ENCODE results near the gene SHROOM2. TPM values are rescaled to one million over a fixed set of nuclear protein-coding genes. Genes with fewer than 3 reads are reported as not detected.

SHROOM2 gene
- total and polyA plus RNA-seq, 9 of the 15 experiments (the other 6 are each of a cell fraction or from before 2014, with no cell fraction given) = not detected

GRCh38 chrX:9935436-9935835 lies 149.2 kb downstream of the SHROOM2 start (continued):
- TF ChIP-seq E2F3 (CRISPR knock-in tag; IDR thresholded peaks at IDR 0.05) = no peak
- TF ChIP-seq FOXK2 (conservative IDR thresholded peaks at IDR 0.05 in 1 of 2, IDR thresholded peaks at IDR 0.05 in 1 of 2; ENCODE audit: low read depth in 2 of 2) = no peak
- TF ChIP-seq CCNT2 (IDR thresholded peaks at IDR 0.05; ENCODE audit: borderline replicate concordance, extremely low read depth, insufficient read length, low read depth, low read length) = no peak
- TF ChIP-seq SNRNP70 (optimal IDR thresholded peaks at IDR 0.05; ENCODE audit: low read depth, low read length) = no peak
- no peak for TF ChIP-seq ETS2 (tag; IDR thresholded peaks at IDR 0.05; ENCODE audit: borderline replicate concordance, poor library complexity, severe bottlenecking)
- TF ChIP-seq TBP (optimal IDR thresholded peaks at IDR 0.05; ENCODE audit: low read depth, low read length) = no peak

GRCh38 chrX:9937761-9938160 lies 151.5 kb downstream of the SHROOM2 start:
- Histone ChIP-seq H3K36me3 (ENCODE audit: control insufficient read depth, insufficient read depth, low read length) (no peaks in the 10 kb centered on the region), H3K9me3 (replicated peaks; ENCODE audit: control insufficient read depth, insufficient read depth, low read depth, low read length) (no peaks in the 10 kb centered on the region), H3K27ac (ENCODE audit: extremely low read depth, low read depth, low read length) (no peak overlapping the region), H3K4me1 (replicated peaks in 1 of 2; ENCODE audit: control insufficient read depth in 2 of 2, insufficient read depth in 2 of 2, low read length in 2 of 2) (no peaks in the 10 kb centered on the region), H3K27me3 (ENCODE audit: control insufficient read depth in 2 of 2, insufficient read depth in 2 of 2, low read length in 2 of 2) (peaks cover 0 to 28% of the 10 kb centered on the region in 2 experiments; a peak in 2 of 5 replicates), H3K79me2 (ENCODE audit: control insufficient read depth, insufficient read depth, low read length) (no peaks in the 10 kb centered on the region), H2AFZ (ENCODE audit: low read depth, low read length) (no peak overlapping the region), H3K9me1 (ENCODE audit: control insufficient read depth, insufficient read depth, low read length) (no peaks in the 10 kb centered on the region), H4K20me1 (replicated peaks; ENCODE audit: control insufficient read depth, insufficient read depth, low read length) (no peaks in the 10 kb centered on the region), H3K4me3 (no peak overlapping the region), H3K9ac (ENCODE audit: insufficient read depth in 1 of 2, low read depth in 2 of 2, low read length in 2 of 2) (no peak overlapping the region), H3K4me2 (ENCODE audit: insufficient read depth, low read length) (no peak overlapping the region)
- in situ Hi-C loops (cut with MboI) = no loop called here
- BruUV-seq (replicated peaks) = no TSS peak
- intact Hi-C loops (cut with micrococcal nuclease) = no loop called here
- WGBS (ENCODE audit: insufficient coverage, low coverage, missing lambda C conversion rate) = 9% methylated on average over 8 of the region's 8 CpGs
- TF ChIP-seq SNIP1 (IDR thresholded peaks at IDR 0.05; ENCODE audit: low read depth) (no peak), TAL1 (IDR thresholded peaks at IDR 0.05) (no peak), FUS (optimal IDR thresholded peaks at IDR 0.05; ENCODE audit: low read depth, low read length) (no peak), MCM7 (IDR thresholded peaks at IDR 0.05) (no peak), ZNF79 (CRISPR knock-in tag; IDR thresholded peaks at IDR 0.05; ENCODE audit: low read depth) (no peak)
- no peak for FAIRE-seq
- no peak for ATAC-seq
- POLR2A ChIA-PET = interaction anchor here (0.6 kb wide), 1 partner anchor 216 kb away, joined by 3 read pairs; no protein-coding TSS in a partner anchor
- DNase-seq (ENCODE audit: extremely low read depth in 1 of 4, low spot score in 3 of 4) = no peak
- CTCF ChIA-PET (ENCODE audit: low intra/inter-chr PET ratio) = no interaction called here
